AG20443 (cell line): ENCODE data around the gene THSD4.
A peak's percentile ranks its signal among the peaks of the same experiment; 100 is the strongest.
"Not testable (repeated sequence)": the region's sequence is repeated elsewhere in the genome, so short reads cannot be mapped to it uniquely, and the experiment has no call there.

ENCODE experiments used
- DNase-seq: peaks from one replicate; pipeline ENCODE4 v3.0.0; 2012; ENCODE audit warnings: low spot score, mixed read lengths

THSD4 gene

GRCh38 chr15:71350622-71351378 lies 235.5 kb downstream of the THSD4 start:
- no peak for DNase-seq

- DNase-seq = no peak
These were observed 236.9 kb downstream of the THSD4 start for GRCh38 chr15:71352125-71352524.

GRCh38 chr15:71352765-71353164 lies 237.5 kb downstream of the THSD4 start:
- DNase-seq = no peak

- no peak for DNase-seq
These were observed 237.9 kb downstream of the THSD4 start for GRCh38 chr15:71353171-71353570.

GRCh38 chr15:71355268-71355667 lies 240.0 kb downstream of the THSD4 start:
- no peak for DNase-seq

GRCh38 chr15:71357321-71357732 lies 242.1 kb downstream of the THSD4 start:
- DNase-seq = no peak

GRCh38 chr15:71357967-71358366 lies 242.7 kb downstream of the THSD4 start:
- DNase-seq = no peak

- no peak for DNase-seq
These were observed 244.0 kb downstream of the THSD4 start for GRCh38 chr15:71359246-71359645.

- no peak for DNase-seq
These were observed 247.3 kb downstream of the THSD4 start for GRCh38 chr15:71362556-71362955.

- no peak for DNase-seq
These were observed 248.0 kb downstream of the THSD4 start for GRCh38 chr15:71362987-71363968.

GRCh38 chr15:71364117-71364584 lies 248.9 kb downstream of the THSD4 start:
- DNase-seq = no peak

GRCh38 chr15:71366522-71366921 lies 251.3 kb downstream of the THSD4 start:
- DNase-seq = no peak

GRCh38 chr15:71366926-71367325 lies 251.7 kb downstream of the THSD4 start:
- DNase-seq = no peak

GRCh38 chr15:71367737-71368136 lies 252.5 kb downstream of the THSD4 start:
- not testable (repeated sequence) for DNase-seq

- not testable (repeated sequence) for DNase-seq
These were observed 257.5 kb downstream of the THSD4 start for GRCh38 chr15:71372769-71373168.

- no peak for DNase-seq
These were observed 258.6 kb downstream of the THSD4 start for GRCh38 chr15:71373917-71374316.

- peak; percentile 73 for DNase-seq
These were observed 259.5 kb downstream of the THSD4 start for GRCh38 chr15:71374607-71375352.

GRCh38 chr15:71375934-71376333 lies 260.7 kb downstream of the THSD4 start:
- DNase-seq = no peak

GRCh38 chr15:71379893-71380292 lies 264.6 kb downstream of the THSD4 start:
- no peak for DNase-seq

GRCh38 chr15:71380345-71380744 lies 265.1 kb downstream of the THSD4 start:
- no peak for DNase-seq

- no peak for DNase-seq
These were observed 269.2 kb downstream of the THSD4 start for GRCh38 chr15:71384501-71384900.

- no peak for DNase-seq
These were observed 269.8 kb downstream of the THSD4 start for GRCh38 chr15:71385026-71385425.
